ENCODE data around the gene PINLYP.

DNA sequence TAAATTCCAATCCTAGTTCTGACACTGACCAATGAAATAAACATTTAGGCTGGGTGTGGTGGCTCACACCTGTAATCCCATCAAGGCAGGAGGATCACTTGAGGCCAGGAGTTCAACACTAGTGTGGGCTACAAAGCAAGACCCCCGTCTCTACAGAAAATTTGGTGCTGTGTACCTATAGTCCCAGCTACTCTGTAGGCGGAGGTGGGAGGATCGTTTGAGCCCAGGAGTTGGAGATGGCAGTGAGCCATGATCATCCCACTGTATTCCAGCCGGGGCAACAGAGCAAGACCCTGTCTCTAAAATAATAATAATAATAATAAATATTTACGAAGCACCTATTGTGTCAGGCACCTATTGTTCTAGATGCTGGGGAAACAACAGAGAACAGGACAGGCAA is 13.7 kb downstream of the PINLYP start:
- TF ChIP-seq, protein P1, sequence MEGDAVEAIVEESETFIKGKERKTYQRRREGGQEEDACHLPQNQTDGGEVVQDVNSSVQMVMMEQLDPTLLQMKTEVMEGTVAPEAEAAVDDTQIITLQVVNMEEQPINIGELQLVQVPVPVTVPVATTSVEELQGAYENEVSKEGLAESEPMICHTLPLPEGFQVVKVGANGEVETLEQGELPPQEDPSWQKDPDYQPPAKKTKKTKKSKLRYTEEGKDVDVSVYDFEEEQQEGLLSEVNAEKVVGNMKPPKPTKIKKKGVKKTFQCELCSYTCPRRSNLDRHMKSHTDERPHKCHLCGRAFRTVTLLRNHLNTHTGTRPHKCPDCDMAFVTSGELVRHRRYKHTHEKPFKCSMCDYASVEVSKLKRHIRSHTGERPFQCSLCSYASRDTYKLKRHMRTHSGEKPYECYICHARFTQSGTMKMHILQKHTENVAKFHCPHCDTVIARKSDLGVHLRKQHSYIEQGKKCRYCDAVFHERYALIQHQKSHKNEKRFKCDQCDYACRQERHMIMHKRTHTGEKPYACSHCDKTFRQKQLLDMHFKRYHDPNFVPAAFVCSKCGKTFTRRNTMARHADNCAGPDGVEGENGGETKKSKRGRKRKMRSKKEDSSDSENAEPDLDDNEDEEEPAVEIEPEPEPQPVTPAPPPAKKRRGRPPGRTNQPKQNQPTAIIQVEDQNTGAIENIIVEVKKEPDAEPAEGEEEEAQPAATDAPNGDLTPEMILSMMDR (IDR thresholded peaks at IDR 0.05): no peak
- no peak for TF ChIP-seq POLR2A (IDR thresholded peaks at IDR 0.05)
